SH-SY5Y (cell line): ENCODE measurements around the gene SLC22A7.

Experiments used
- GATA2 ChIP-seq: IDR thresholded peaks from 2 replicates; pipeline ENCODE4 v1.6.1; 2011; ENCODE audit warnings: mild to moderate bottlenecking, low read depth, low read length
- GATA3 ChIP-seq: IDR thresholded peaks from 2 replicates; pipeline ENCODE4 v1.6.1; 2011; ENCODE audit warnings: low read depth, mild to moderate bottlenecking, low read length, moderate library complexity

- TF ChIP-seq GATA2 (no peak), GATA3 (no peak)
Measured at GRCh38 chr6:43287717-43288679, 10.1 kb upstream of the SLC22A7 start.
